ENCODE measurements around the gene AKAP6. TPM values are rescaled to one million over a fixed set of nuclear protein-coding genes. Genes with fewer than 3 reads are reported as not detected.

The AKAP6 gene
- total and polyA plus RNA-seq, 2 experiments from 2014 or later: 0.38 to 0.42 TPM

DNA sequence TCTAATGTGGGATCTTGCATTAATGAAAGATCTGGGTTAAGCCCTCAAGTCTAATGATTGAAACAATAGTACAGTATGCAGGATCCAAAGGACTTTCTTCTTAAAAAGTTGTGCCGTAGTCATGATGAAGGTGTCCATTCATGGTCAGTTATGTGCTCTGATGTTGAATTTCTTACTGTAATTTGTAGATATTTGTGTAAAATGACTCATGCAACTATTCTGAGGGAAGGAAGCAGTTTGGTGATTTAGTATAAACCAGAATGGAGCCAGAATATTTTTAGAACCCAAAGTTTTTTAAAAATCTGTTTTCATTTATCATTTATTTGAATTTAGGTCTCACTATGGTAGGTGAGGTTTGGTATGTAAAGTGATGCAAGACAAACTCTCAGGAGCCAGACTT, 151.2 kb downstream of the AKAP6 start:
- H3K4me3 Mint-ChIP-seq: no peak overlapping the region
- Histone ChIP-seq H3F3A (replicated peaks; ENCODE audit: low read depth) (no peaks in the 10 kb centered on the region), H3K9me2 (ENCODE audit: insufficient read depth) (no peaks in the 10 kb centered on the region; the same call in 1 of the 2 replicates), H2AFZ (no peak overlapping the region), H3K4me1 (ENCODE audit: insufficient read depth) (no peaks in the 10 kb centered on the region), H3K36me3 (ENCODE audit: insufficient read depth) (no peaks in the 10 kb centered on the region), H3K27ac (ENCODE audit: low read depth) (no peak overlapping the region), H4K20me1 (replicated peaks; ENCODE audit: insufficient read depth) (no peaks in the 10 kb centered on the region), H3K4me2 (no peak overlapping the region), H3K79me2 (replicated peaks; ENCODE audit: insufficient read depth) (no peaks in the 10 kb centered on the region), H3K27me3 (ENCODE audit: insufficient read depth) (no peaks in the 10 kb centered on the region), H3K4me3 (no peak overlapping the region)
- no peaks in the 10 kb centered on the region for H3K27me3 Mint-ChIP-seq (ENCODE audit: insufficient read depth, low read depth, poor library complexity)
- no peaks in the 10 kb centered on the region for H3K4me1 Mint-ChIP-seq
- no peak overlapping the region for H3K27ac Mint-ChIP-seq
- no peak for TF ChIP-seq ZNF331 (CRISPR knock-in tag; IDR thresholded peaks at IDR 0.05; ENCODE audit: low read depth)
- no peak for TF ChIP-seq NANOG (IDR thresholded peaks at IDR 0.05; ENCODE audit: borderline replicate concordance)
- TF ChIP-seq CREB1 (CRISPR knock-in tag; IDR thresholded peaks at IDR 0.05; ENCODE audit: low read depth): no peak
- TF ChIP-seq ZNF114 (CRISPR knock-in tag; IDR thresholded peaks at IDR 0.05): no peak
- H3K36me3 Mint-ChIP-seq (ENCODE audit: low read depth): no peaks in the 10 kb centered on the region
- H3K9me3 Mint-ChIP-seq: peaks cover 1% of the 10 kb centered on the region; the same call in 2 of the 3 replicates
- ATAC-seq (no peak), DNase-seq (ENCODE audit: low spot score) (no peak)

DNA sequence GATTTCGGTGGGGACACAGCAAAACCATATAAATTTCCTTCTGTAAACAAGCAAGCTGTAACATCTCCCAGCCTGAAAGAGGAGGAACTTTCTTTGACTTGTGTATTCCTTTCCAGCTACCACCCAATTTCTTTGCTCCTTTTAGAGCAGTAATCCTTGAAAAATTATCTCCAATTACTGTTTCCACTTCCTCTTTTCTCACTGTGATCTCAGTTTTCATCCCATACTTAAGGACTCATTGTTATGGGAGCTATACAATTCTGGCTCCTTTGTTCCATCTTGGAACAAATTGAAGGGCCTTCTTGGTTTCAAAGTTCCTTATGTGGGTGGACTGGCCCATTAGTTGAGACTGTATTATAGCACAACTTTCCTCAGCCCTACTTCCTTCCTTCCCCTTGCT, 152.6 kb downstream of the AKAP6 start:
- Mint-ChIP-seq H3K36me3 (ENCODE audit: low read depth) (no peaks in the 10 kb centered on the region), H3K27ac (no peak overlapping the region), H3K4me3 (no peak overlapping the region), H3K4me1 (no peaks in the 10 kb centered on the region), H3K27me3 (ENCODE audit: insufficient read depth, low read depth, poor library complexity) (no peaks in the 10 kb centered on the region), H3K9me3 (peaks cover 15% of the 10 kb centered on the region; the same call in 2 of the 3 replicates)
- Histone ChIP-seq H3F3A (replicated peaks; ENCODE audit: low read depth) (no peaks in the 10 kb centered on the region), H3K4me1 (ENCODE audit: insufficient read depth) (no peaks in the 10 kb centered on the region), H3K79me2 (replicated peaks; ENCODE audit: insufficient read depth) (no peaks in the 10 kb centered on the region), H2AFZ (peak overlapping the region; percentile 1; the same call in 1 of the 2 replicates), H3K9me2 (ENCODE audit: insufficient read depth) (no peaks in the 10 kb centered on the region; the same call in 1 of the 2 replicates), H3K27me3 (ENCODE audit: insufficient read depth) (no peaks in the 10 kb centered on the region), H3K36me3 (ENCODE audit: insufficient read depth) (no peaks in the 10 kb centered on the region), H4K20me1 (replicated peaks; ENCODE audit: insufficient read depth) (no peaks in the 10 kb centered on the region), H3K4me3 (no peak overlapping the region), H3K27ac (ENCODE audit: low read depth) (no peak overlapping the region), H3K4me2 (no peak overlapping the region)
- DNase-seq (ENCODE audit: low spot score) (no peak), ATAC-seq (no peak)
- TF ChIP-seq JUNB (IDR thresholded peaks at IDR 0.05; ENCODE audit: unreplicated experiment): no peak
- TF ChIP-seq STAT1 (IDR thresholded peaks at IDR 0.05; ENCODE audit: unreplicated experiment): no peak
- TF ChIP-seq ZNF114 (CRISPR knock-in tag; IDR thresholded peaks at IDR 0.05): no peak
- TF ChIP-seq, protein P1, sequence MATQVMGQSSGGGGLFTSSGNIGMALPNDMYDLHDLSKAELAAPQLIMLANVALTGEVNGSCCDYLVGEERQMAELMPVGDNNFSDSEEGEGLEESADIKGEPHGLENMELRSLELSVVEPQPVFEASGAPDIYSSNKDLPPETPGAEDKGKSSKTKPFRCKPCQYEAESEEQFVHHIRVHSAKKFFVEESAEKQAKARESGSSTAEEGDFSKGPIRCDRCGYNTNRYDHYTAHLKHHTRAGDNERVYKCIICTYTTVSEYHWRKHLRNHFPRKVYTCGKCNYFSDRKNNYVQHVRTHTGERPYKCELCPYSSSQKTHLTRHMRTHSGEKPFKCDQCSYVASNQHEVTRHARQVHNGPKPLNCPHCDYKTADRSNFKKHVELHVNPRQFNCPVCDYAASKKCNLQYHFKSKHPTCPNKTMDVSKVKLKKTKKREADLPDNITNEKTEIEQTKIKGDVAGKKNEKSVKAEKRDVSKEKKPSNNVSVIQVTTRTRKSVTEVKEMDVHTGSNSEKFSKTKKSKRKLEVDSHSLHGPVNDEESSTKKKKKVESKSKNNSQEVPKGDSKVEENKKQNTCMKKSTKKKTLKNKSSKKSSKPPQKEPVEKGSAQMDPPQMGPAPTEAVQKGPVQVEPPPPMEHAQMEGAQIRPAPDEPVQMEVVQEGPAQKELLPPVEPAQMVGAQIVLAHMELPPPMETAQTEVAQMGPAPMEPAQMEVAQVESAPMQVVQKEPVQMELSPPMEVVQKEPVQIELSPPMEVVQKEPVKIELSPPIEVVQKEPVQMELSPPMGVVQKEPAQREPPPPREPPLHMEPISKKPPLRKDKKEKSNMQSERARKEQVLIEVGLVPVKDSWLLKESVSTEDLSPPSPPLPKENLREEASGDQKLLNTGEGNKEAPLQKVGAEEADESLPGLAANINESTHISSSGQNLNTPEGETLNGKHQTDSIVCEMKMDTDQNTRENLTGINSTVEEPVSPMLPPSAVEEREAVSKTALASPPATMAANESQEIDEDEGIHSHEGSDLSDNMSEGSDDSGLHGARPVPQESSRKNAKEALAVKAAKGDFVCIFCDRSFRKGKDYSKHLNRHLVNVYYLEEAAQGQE (IDR thresholded peaks at IDR 0.05; ENCODE audit: unreplicated experiment): no peak
- TF ChIP-seq POLR2AphosphoS5 (IDR thresholded peaks at IDR 0.05; ENCODE audit: low read depth): no peak
- no peak for TF ChIP-seq NANOG (IDR thresholded peaks at IDR 0.05; ENCODE audit: borderline replicate concordance)
- no peak for TF ChIP-seq EZH2phosphoT487 (IDR thresholded peaks at IDR 0.05; ENCODE audit: unreplicated experiment)
- TF ChIP-seq EZH2 (IDR thresholded peaks at IDR 0.05; ENCODE audit: low read depth, unreplicated experiment): no peak
- TF ChIP-seq, protein P2, sequence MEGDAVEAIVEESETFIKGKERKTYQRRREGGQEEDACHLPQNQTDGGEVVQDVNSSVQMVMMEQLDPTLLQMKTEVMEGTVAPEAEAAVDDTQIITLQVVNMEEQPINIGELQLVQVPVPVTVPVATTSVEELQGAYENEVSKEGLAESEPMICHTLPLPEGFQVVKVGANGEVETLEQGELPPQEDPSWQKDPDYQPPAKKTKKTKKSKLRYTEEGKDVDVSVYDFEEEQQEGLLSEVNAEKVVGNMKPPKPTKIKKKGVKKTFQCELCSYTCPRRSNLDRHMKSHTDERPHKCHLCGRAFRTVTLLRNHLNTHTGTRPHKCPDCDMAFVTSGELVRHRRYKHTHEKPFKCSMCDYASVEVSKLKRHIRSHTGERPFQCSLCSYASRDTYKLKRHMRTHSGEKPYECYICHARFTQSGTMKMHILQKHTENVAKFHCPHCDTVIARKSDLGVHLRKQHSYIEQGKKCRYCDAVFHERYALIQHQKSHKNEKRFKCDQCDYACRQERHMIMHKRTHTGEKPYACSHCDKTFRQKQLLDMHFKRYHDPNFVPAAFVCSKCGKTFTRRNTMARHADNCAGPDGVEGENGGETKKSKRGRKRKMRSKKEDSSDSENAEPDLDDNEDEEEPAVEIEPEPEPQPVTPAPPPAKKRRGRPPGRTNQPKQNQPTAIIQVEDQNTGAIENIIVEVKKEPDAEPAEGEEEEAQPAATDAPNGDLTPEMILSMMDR (conservative IDR thresholded peaks at IDR 0.05; ENCODE audit: low read depth in 2 of 2): no peak
- TF ChIP-seq CREB1 (CRISPR knock-in tag; IDR thresholded peaks at IDR 0.05; ENCODE audit: low read depth): no peak
- no peak for TF ChIP-seq ZNF331 (CRISPR knock-in tag; IDR thresholded peaks at IDR 0.05; ENCODE audit: low read depth)
- TF ChIP-seq, protein P3, sequence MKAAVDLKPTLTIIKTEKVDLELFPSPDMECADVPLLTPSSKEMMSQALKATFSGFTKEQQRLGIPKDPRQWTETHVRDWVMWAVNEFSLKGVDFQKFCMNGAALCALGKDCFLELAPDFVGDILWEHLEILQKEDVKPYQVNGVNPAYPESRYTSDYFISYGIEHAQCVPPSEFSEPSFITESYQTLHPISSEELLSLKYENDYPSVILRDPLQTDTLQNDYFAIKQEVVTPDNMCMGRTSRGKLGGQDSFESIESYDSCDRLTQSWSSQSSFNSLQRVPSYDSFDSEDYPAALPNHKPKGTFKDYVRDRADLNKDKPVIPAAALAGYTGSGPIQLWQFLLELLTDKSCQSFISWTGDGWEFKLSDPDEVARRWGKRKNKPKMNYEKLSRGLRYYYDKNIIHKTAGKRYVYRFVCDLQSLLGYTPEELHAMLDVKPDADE (IDR thresholded peaks at IDR 0.05): no peak

Measured in GM23338 (cell line).